SK-N-SH (cell line): ENCODE data around the gene FHOD3. TPM values are rescaled to one million over a fixed set of nuclear protein-coding genes. Genes with fewer than 3 reads are reported as not detected.

ENCODE experiments used
- CTCF ChIA-PET: fragments of 300-600, 350-600 bp; formaldehyde crosslinking; extraction: SDS; loops from one replicate; lab custom pipeline; 2021; lab: Yijun Ruan, JAX
- POLR2A ChIA-PET: fragments of 350-600 bp; sonication (Branson Sonifier 250); formaldehyde crosslinking; extraction: SDS; loops from one replicate; lab custom pipeline; 2020; ENCODE audit warnings: antibody characterized with exemption, inconsistent platforms; lab: Yijun Ruan, JAX
- DNase-seq: peaks from one replicate; pipeline ENCODE4 v3.0.0; 2012
- H2AFZ ChIP-seq: fragments of 200-600 bp; sonication (generic); 2 replicates; pipeline ENCODE4 v1.8.1; 2016; ENCODE audit warnings: antibody characterized with exemption, mild to moderate bottlenecking, low read depth
- H3F3A ChIP-seq: fragments of 200-600 bp; sonication (generic); replicated peaks from 2 replicates; pipeline ENCODE3; 2016; ENCODE audit warnings: antibody characterized with exemption, mild to moderate bottlenecking; ENCODE audit not compliant: insufficient read depth
- H3K27ac ChIP-seq, 2 experiments: fragments of 200-500 bp in 1 of 2; fragments of 200-600 bp in 1 of 2; sonication (Bioruptor generic) in 1 of 2; sonication (generic), shearing (Covaris generic) in 1 of 2; 2 replicates each; pipeline versions ENCODE4 v1.5.1 to v1.6.1; 2014 to 2016; ENCODE audit warnings: low read depth in 2 of 2, inconsistent platforms in 1 of 2, low read length in 1 of 2, mild to moderate bottlenecking in 1 of 2, mixed read lengths in 1 of 2
- H3K27me3 ChIP-seq: fragments of 200-600 bp; sonication (generic), shearing (Covaris generic); 2 replicates; pipeline ENCODE4 v1.6.1; 2016; ENCODE audit warnings: mixed run types; ENCODE audit not compliant: insufficient read depth
- H3K36me3 ChIP-seq, 2 experiments: fragments of 200-500 bp in 1 of 2; fragments of 200-600 bp in 1 of 2; sonication (Bioruptor generic) in 1 of 2; sonication (generic) in 1 of 2; replicated peaks in 1 of 2; 2 replicates each; pipeline versions ENCODE3 to v1.5.1; 2014 to 2016; ENCODE audit warnings: low read length in 1 of 2, mild to moderate bottlenecking in 1 of 2; ENCODE audit not compliant: insufficient read depth in 2 of 2, control insufficient read depth in 1 of 2
- H3K4me1 ChIP-seq, 2 experiments: fragments of 200-500 bp in 1 of 2; fragments of 200-600 bp in 1 of 2; sonication (Bioruptor generic) in 1 of 2; sonication (generic), shearing (Covaris generic) in 1 of 2; 2 replicates each; pipeline versions ENCODE4 v1.5.1 to v1.6.1; 2014 to 2016; ENCODE audit warnings: low read depth in 1 of 2, low read length in 1 of 2, mixed run types in 1 of 2; ENCODE audit not compliant: insufficient read depth in 2 of 2, control insufficient read depth in 1 of 2
- H3K4me2 ChIP-seq: fragments of 200-600 bp; sonication (generic), shearing (Covaris generic); 2 replicates; pipeline ENCODE4 v1.6.1; 2017; ENCODE audit warnings: mixed run types
- H3K4me3 ChIP-seq, 2 experiments: fragments of 200-500 bp in 1 of 2; fragments of 200-600 bp in 1 of 2; sonication (Bioruptor generic) in 1 of 2; sonication (generic), shearing (Covaris generic) in 1 of 2; 2 replicates each; pipeline versions ENCODE4 v1.5.1 to v1.8.1; 2014 to 2016; ENCODE audit warnings: low read depth in 2 of 2, inconsistent platforms in 1 of 2, low read length in 1 of 2, mild to moderate bottlenecking in 1 of 2, mixed read lengths in 1 of 2, moderate library complexity in 1 of 2
- H3K79me2 ChIP-seq: fragments of 200-600 bp; sonication (generic); 2 replicates; pipeline ENCODE4 v1.8.1; 2017; ENCODE audit warnings: mild to moderate bottlenecking; ENCODE audit not compliant: insufficient read depth
- H3K9ac ChIP-seq: fragments of 200-600 bp; sonication (generic); 2 replicates; pipeline ENCODE4 v1.6.1; 2017; ENCODE audit warnings: mixed run types
- H3K9me2 ChIP-seq: fragments of 200-600 bp; sonication (generic); 2 replicates; pipeline ENCODE4 v1.6.1; 2017; ENCODE audit warnings: mixed run types
- H3K9me3 ChIP-seq: fragments of 200-600 bp; sonication (generic); 2 replicates; pipeline ENCODE4 v1.6.1; 2017; ENCODE audit warnings: mixed run types, mild to moderate bottlenecking, moderate library complexity
- H4K20me1 ChIP-seq: fragments of 200-600 bp; sonication (generic); 2 replicates; pipeline ENCODE4 v1.6.1; 2017; ENCODE audit warnings: mild to moderate bottlenecking, mixed run types; ENCODE audit not compliant: insufficient read depth
- CHD2 ChIP-seq: fragments of 150-350 bp; IDR thresholded peaks from 2 replicates; pipeline ENCODE4 v1.6.1; 2018; ENCODE audit warnings: low read length; ENCODE audit not compliant: partially characterized antibody
- EP300 ChIP-seq, 2 experiments: IDR thresholded peaks; 2 replicates each; pipeline versions ENCODE4 v1.4.0 to v1.6.1; 2012; ENCODE audit warnings: borderline replicate concordance in 1 of 2, low read depth in 1 of 2, low read length in 1 of 2
- EZH2phosphoT487 ChIP-seq: fragments of 200-600 bp; sonication (generic); IDR thresholded peaks from 2 replicates; pipeline ENCODE4 v1.6.1; 2017; ENCODE audit warnings: low read depth, mixed run types, mild to moderate bottlenecking, antibody characterized with exemption, moderate library complexity, borderline replicate concordance
- FOSL2 ChIP-seq: IDR thresholded peaks from 2 replicates; pipeline ENCODE4 v1.4.0; 2012; ENCODE audit warnings: low read depth, mild to moderate bottlenecking, moderate library complexity, borderline replicate concordance
- FOXJ3 ChIP-seq: sonication (generic); formaldehyde crosslinking; IDR thresholded peaks from 2 replicates; pipeline ENCODE4 v1.5.1; 2020; ENCODE audit warnings: mild to moderate bottlenecking, missing genetic modification reagents
- FOXM1 ChIP-seq: IDR thresholded peaks from 2 replicates; pipeline ENCODE4 v1.4.0; 2012; ENCODE audit warnings: low read depth, mild to moderate bottlenecking
- MEF2A ChIP-seq: IDR thresholded peaks from 2 replicates; pipeline ENCODE4 v1.4.0; 2012; ENCODE audit warnings: low read depth, borderline replicate concordance
- NFIC ChIP-seq: IDR thresholded peaks from 2 replicates; pipeline ENCODE4 v1.4.0; 2012; ENCODE audit warnings: borderline replicate concordance
- NRF1 ChIP-seq: IDR thresholded peaks from 2 replicates; pipeline ENCODE4 v1.6.1; 2012; ENCODE audit warnings: low read depth, mild to moderate bottlenecking, low read length
- POLR2AphosphoS5 ChIP-seq: IDR thresholded peaks from 2 replicates; pipeline ENCODE4 v1.6.1; 2012; ENCODE audit warnings: low read depth, low read length
- RAD21 ChIP-seq: IDR thresholded peaks from 2 replicates; pipeline ENCODE4 v1.6.1; 2012; ENCODE audit warnings: mild to moderate bottlenecking, low read length
- SIN3A ChIP-seq: IDR thresholded peaks from 2 replicates; pipeline ENCODE4 v1.6.1; 2012; ENCODE audit warnings: low read depth, mild to moderate bottlenecking, low read length, moderate library complexity, borderline replicate concordance
- SMC3 ChIP-seq: IDR thresholded peaks from 2 replicates; pipeline ENCODE4 v1.6.1; 2012; ENCODE audit warnings: low read depth, low read length, improper control_type of control experiment
- TCF12 ChIP-seq: IDR thresholded peaks from 2 replicates; pipeline ENCODE4 v1.4.0; 2012
- WGBS: methylation state at CpG from one replicate; pipeline ENCODE4 v1.1.6; 2017; ENCODE audit warnings: low lambda C conversion rate; 5-methylcytosine and 5-hydroxymethylcytosine counted together
- polyA plus RNA-seq, 3 experiments: library from polyadenylated mRNA; depleted of rRNA; stranded (reverse); fragments of >200 nt; gene quantifications; 2 replicates each; pipeline ENCODE4 v1.2.3, GENCODE V29; 2012
- TF ChIP-seq, protein P1 (sequence below): IDR thresholded peaks from 2 replicates; pipeline ENCODE4 v1.4.0; 2012; ENCODE audit warnings: low read depth
- TF ChIP-seq, protein P2 (sequence below): fragments of 150-350 bp; IDR thresholded peaks from 2 replicates; pipeline ENCODE4 v1.6.1; 2016; ENCODE audit warnings: mild to moderate bottlenecking, low read depth, low read length
- TF ChIP-seq, protein P3 (sequence below): fragments of 150-350 bp; IDR thresholded peaks from 2 replicates; pipeline ENCODE4 v1.6.1; 2017; ENCODE audit warnings: antibody characterized with exemption, low read length, low read depth, borderline replicate concordance
- TF ChIP-seq, protein P4 (sequence below): IDR thresholded peaks from 2 replicates; pipeline ENCODE4 v1.4.0; 2012; ENCODE audit warnings: low read depth, borderline replicate concordance

The FHOD3 gene
- polyA plus RNA-seq, 1 of the 3 experiments (the other 2 are of a cell fraction), result 10.9 TPM

DNA sequence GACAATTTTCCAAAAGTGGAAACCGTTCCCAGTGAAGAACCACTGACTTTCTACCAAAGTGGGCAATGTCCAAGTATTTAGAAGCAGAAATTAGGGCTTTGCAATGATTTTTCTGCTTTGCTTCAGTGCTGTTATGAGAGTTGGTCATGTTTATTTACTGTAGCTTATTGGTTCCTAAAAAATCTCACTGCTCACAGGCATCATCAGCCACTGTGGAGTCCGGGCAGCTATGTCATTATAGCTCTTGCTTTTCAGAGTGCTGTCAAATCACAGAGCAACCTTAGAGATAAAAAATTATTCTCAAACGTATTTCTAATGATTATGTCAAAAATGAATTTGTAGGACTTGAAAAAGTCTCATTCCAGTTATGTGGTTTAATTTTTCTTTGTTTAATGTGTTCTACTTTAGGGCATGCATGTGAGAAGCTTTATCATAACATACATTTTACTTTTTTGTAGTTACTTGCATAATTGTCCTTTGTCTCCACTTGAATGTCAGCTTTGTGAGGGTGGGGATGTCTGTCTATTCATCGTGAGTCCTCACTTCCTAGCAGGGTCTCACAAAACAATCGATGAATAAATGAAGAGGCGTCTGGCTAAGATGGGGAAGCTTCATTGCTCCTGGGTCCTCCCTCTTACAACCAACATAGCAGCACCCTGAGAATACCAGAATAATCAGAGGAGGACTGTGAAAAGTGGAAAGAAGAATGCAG is 413.7 kb downstream of the FHOD3 start:
- H3K4me3 ChIP-seq, result no peak overlapping the region
- H3K9me2 ChIP-seq, result no peaks in the 10 kb centered on the region
- no peaks in the 10 kb centered on the region for H3K27me3 ChIP-seq
- H3K9ac ChIP-seq, result no peak overlapping the region
- DNase-seq, result no peak
- 48% methylated on average over 6 of the region's 6 CpGs for WGBS
- H2AFZ ChIP-seq, result no peak overlapping the region
- CTCF ChIA-PET, result interaction anchor here (1.1 to 2.2 kb wide), 2 partner anchors 24 to 414 kb away, joined by 3 to 14 read pairs; partner anchors contain the start of gene FHOD3
- no peaks in the 10 kb centered on the region for H3K9me3 ChIP-seq
- no peaks in the 10 kb centered on the region for H4K20me1 ChIP-seq
- POLR2A ChIA-PET, result no interaction called here
- H3K4me1 ChIP-seq, result peaks cover 0 to 12% of the 10 kb centered on the region in 2 experiments; a peak in 2 of 4 replicates
- H3K79me2 ChIP-seq, result no peaks in the 10 kb centered on the region
- no peak overlapping the region for H3K4me2 ChIP-seq
- no peaks in the 10 kb centered on the region for H3K36me3 ChIP-seq
- H3K27ac ChIP-seq, result peak overlapping the region in 1 of 2 experiments; percentile 57; a peak in 3 of 4 replicates
- no peaks in the 10 kb centered on the region for H3F3A ChIP-seq
- TF ChIP-seq RAD21 (no peak), SMC3 (no peak), NFIC (no peak), FOXM1 (no peak), NRF1 (no peak), FOSL2 (no peak), SIN3A (no peak), CHD2 (no peak), EZH2phosphoT487 (no peak), MEF2A (no peak), FOXJ3 (CRISPR knock-in tag) (no peak), EP300 (IDR thresholded peaks at IDR 0.05; ENCODE audit: borderline replicate concordance in 1 of 2, low read depth in 1 of 2, low read length in 1 of 2) (no peak), TCF12 (no peak), POLR2AphosphoS5 (no peak)
- TF ChIP-seq, protein P1, sequence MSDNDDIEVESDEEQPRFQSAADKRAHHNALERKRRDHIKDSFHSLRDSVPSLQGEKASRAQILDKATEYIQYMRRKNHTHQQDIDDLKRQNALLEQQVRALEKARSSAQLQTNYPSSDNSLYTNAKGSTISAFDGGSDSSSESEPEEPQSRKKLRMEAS, result no peak
- TF ChIP-seq, protein P2, sequence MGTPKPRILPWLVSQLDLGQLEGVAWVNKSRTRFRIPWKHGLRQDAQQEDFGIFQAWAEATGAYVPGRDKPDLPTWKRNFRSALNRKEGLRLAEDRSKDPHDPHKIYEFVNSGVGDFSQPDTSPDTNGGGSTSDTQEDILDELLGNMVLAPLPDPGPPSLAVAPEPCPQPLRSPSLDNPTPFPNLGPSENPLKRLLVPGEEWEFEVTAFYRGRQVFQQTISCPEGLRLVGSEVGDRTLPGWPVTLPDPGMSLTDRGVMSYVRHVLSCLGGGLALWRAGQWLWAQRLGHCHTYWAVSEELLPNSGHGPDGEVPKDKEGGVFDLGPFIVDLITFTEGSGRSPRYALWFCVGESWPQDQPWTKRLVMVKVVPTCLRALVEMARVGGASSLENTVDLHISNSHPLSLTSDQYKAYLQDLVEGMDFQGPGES, result no peak
- TF ChIP-seq, protein P3, sequence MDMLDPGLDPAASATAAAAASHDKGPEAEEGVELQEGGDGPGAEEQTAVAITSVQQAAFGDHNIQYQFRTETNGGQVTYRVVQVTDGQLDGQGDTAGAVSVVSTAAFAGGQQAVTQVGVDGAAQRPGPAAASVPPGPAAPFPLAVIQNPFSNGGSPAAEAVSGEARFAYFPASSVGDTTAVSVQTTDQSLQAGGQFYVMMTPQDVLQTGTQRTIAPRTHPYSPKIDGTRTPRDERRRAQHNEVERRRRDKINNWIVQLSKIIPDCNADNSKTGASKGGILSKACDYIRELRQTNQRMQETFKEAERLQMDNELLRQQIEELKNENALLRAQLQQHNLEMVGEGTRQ, result no peak
- TF ChIP-seq, protein P4, sequence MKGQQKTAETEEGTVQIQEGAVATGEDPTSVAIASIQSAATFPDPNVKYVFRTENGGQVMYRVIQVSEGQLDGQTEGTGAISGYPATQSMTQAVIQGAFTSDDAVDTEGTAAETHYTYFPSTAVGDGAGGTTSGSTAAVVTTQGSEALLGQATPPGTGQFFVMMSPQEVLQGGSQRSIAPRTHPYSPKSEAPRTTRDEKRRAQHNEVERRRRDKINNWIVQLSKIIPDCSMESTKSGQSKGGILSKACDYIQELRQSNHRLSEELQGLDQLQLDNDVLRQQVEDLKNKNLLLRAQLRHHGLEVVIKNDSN, result no peak
- TF ChIP-seq, all 33 proteins: peak for 0
